DOHH2 (cell line): ENCODE measurements around the gene NFATC2IP.

Experiments
- CTCF ChIP-seq: fragments of 200-600 bp; sonication (generic); IDR thresholded peaks from one replicate; pipeline ENCODE4 v1.5.1; 2014; ENCODE audit warnings: antibody characterized with exemption, mild to moderate bottlenecking, low read depth, low read length; ENCODE audit not compliant: poor library complexity, severe bottlenecking
- EZH2phosphoT487 ChIP-seq: fragments of 200-600 bp; sonication (generic); IDR thresholded peaks from 2 replicates; pipeline ENCODE4 v1.6.1; 2017; ENCODE audit warnings: borderline replicate concordance, mild to moderate bottlenecking, antibody characterized with exemption, low read length, moderate library complexity, mixed read lengths

DNA sequence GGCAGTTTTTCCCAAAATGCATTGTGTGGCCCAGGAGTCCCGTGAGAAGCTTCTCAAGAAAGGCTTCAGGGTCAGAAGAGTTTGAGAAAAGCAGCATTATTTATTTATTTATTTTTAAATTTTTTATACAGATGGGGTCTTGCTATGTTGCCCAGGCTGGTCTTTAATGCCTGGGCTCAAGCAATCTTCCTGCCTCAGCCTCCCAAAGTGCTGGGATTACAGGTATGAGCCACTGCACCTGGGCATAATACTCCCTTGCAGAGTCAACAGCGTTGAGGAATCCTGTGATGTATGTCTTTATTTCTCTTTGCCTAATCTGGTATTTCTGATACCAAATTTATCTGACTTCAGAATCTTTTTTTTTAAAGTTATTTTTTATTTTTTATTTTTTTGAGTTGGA lies 49.3 kb downstream of the NFATC2IP start:
- TF ChIP-seq CTCF (no peak), EZH2phosphoT487 (no peak)
